K562 treated with DMSO at 1 percent for 12 hours (cell line): ENCODE results near the gene TMA7. TPM values are rescaled to one million over a fixed set of nuclear protein-coding genes. Genes with fewer than 3 reads are reported as not detected.

Experiments used
- total RNA-seq: library from RNA; unstranded; fragments of 300-600 nt; gene quantifications from 2 replicates; pipeline ENCODE4 v1.2.3, GENCODE V29; 2022; ENCODE audit not compliant: insufficient read depth

TMA7 gene
- total RNA-seq: 184 and 233 TPM in 2 replicates

DNA sequence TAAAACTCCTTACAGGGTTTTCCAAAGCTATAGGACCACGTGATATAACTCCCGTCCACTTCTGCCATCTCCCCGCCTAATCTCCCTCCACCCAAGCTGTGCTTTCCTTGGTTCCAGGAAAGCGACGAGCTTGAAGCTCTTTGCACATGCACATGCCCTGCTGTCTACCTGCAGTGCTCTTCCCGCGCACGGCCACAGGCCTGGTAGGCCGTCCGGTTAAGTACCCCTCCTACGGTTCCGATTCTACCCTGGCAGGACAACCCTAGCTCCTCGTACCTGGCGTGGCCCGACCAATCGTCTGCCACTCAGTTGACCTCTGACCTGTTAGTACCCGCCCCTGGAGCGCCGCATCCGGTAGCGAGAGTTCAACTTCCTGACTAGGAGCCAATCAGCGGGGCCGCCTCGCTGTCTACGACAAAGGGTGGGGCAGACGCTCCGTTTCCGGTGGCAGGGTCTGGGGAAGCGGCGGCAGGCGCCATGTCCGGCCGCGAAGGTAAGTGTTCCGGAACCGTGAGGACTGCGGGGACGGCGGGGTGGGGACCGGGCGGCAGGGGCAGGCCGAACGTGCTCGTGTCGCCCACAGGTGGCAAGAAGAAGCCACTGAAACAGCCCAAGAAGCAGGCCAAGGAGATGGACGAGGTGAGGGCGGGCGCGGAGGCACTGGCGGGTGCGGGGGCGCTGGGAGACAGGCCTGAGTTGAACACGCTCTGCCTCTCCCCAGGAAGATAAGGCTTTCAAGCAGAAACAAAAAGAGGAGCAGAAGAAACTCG is at the start of gene TMA7, which contains the start of gene CCDC51:
TMA7 (plus strand) TSS at position 438 of the 770 bp plus-strand sequence; CDS start at position 478, 40 bp downstream.
CCDC51 (minus strand) TSS at position 300 of the 770 bp plus-strand sequence. CDS start 4,991 bp downstream, outside the sequence.

DNA sequence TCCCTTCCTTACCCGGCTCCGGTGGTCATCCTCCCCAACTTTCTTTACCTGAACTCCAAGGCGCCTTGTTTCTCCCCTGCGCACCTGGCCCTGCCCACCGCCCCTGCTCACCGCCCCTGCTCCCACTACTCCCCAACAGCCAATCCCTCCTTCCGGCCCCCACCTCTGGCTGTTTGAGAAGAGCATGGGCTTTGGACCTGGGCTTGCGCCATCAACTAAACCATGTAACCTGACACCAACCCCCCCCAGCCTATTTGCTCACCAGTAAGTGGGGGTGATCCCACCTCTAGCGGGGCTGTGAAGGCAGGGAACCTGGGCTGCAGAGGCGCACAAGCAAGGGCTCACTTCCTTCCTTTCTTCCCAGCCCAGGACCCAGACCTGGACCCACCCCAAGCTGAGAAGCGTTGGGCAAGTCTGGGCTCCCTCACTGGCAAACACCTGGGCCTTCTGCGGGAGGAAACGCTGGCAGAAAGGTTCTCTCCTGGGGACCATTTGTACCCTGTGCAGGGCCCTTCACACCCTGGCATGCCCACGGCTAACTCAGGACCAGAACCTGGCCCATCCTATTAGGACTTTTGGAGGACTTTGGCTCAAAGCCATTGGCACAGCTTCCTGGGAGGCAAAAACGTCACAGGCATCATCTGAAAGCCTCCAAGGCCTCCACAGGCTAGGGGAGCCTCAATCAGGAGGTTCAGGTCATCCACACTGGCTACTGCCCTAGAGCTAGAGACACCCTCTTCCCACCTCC is 9.9 kb upstream of the TMA7 start, which contains the start of gene PLXNB1:
PLXNB1 (minus strand) TSS at position 127 of the 748 bp plus-strand sequence. CDS start 5,475 bp downstream, outside the sequence.

DNA sequence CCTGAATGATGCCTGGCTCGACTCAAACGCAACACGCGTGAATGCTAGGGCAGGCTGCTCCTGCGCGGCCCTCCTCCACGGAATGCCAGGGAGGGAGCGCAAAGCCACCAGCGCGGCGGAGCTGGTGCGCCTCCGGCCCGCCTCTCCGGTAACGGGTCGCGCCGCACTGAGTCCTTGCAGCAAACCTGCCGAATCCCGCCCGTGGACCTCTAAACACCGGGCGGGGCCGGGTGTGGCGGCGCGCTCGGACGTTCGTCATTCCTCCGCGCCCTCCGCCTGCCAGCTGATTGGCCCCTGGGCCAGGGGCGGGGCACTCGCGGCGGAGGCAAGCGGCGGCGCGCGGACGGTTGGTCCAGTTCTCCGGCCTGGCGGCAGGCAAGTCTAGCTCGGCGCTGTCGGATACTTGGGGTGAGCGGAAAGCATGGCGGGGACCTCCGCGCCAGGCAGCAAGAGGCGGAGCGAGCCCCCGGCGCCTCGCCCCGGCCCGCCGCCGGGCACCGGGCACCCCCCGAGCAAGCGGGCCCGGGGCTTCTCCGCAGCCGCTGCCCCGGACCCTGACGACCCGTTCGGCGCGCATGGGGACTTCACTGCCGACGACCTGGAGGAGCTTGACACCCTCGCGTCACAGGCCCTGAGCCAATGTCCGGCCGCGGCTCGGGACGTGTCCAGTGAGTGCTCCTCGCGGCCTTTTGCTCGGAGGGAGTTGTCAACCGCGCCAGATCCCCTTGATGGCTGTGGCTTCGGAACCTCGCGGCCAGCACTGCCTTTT is 6.6 kb downstream of the TMA7 start, which contains the start of gene ATRIP:
ATRIP (plus strand) TSS at position 313 of the 769 bp plus-strand sequence; CDS start at position 422, 109 bp downstream.

Other genes with a start within 250 kb of the TMA7 start
- not detected in 2 replicates for gene CAMP, start 216.8 kb upstream of the TMA7 start, total RNA-seq
- 4.0 and 13.0 TPM in 2 replicates for gene ZNF589, start 199.2 kb upstream of the TMA7 start, total RNA-seq
- 18.5 and 26.2 TPM in 2 replicates for gene NME6, start 138.9 kb upstream of the TMA7 start, total RNA-seq
- gene SPINK8, start 106.6 kb upstream of the TMA7 start, total RNA-seq: not detected in 2 replicates
- gene FBXW12, start 68.0 kb upstream of the TMA7 start, total RNA-seq: not detected in 2 replicates
- 3.1 and 19.1 TPM in 2 replicates for gene PLXNB1, start 10.2 kb upstream of the TMA7 start, total RNA-seq
- 10.2 and 11.5 TPM in 2 replicates for gene CCDC51, start 138 bp upstream of the TMA7 start, total RNA-seq
- 4.0 and 6.0 TPM in 2 replicates for gene ATRIP, start 6.5 kb downstream of the TMA7 start, total RNA-seq
- gene SHISA5, start 63.9 kb downstream of the TMA7 start, total RNA-seq: 86.7 and 106 TPM in 2 replicates
- gene PFKFB4, start 116.5 kb downstream of the TMA7 start, total RNA-seq: 5.8 and 9.7 TPM in 2 replicates
- not detected in 2 replicates for gene UCN2, start 123.5 kb downstream of the TMA7 start, total RNA-seq
- 3.9 and 4.3 TPM in 2 replicates for gene COL7A1, start 155.1 kb downstream of the TMA7 start, total RNA-seq
- 312 and 325 TPM in 2 replicates for gene UQCRC1, start 169.4 kb downstream of the TMA7 start, total RNA-seq
- gene TMEM89, start 181.5 kb downstream of the TMA7 start, total RNA-seq: not detected in 2 replicates
- gene SLC26A6, start 195.2 kb downstream of the TMA7 start, total RNA-seq: 15.4 and 27.2 TPM in 2 replicates
- 1.1 and 1.6 TPM in 2 replicates for gene CELSR3, start 222.6 kb downstream of the TMA7 start, total RNA-seq
- gene NCKIPSD, start 245.7 kb downstream of the TMA7 start, total RNA-seq: 11.4 and 21.2 TPM in 2 replicates